ENCODE data around the gene CAMK1G. TPM values are rescaled to one million over a fixed set of nuclear protein-coding genes. Genes with fewer than 3 reads are reported as not detected.

The CAMK1G gene
- total and polyA plus RNA-seq, 12 donors: 0.11 to 0.71 (median 0.21) TPM; not detected in 9

GRCh38 chr1:209552406-209553264, 30.9 kb upstream of the CAMK1G start:
- TF ChIP-seq CTCF (IDR thresholded peaks at IDR 0.05): no peak
- Histone ChIP-seq H3K27me3 (peaks cover 0 to 21% (median 8%) of the 10 kb centered on the region in 7 donors), H3K4me3 (no peak overlapping the region), H3K9me3 (no peaks in the 10 kb centered on the region), H3K4me1 (no peaks in the 10 kb centered on the region), H3K36me3 (no peaks in the 10 kb centered on the region), H3K27ac (no peak overlapping the region)
- whole genome bisulfite sequencing, 2 donors: 41 to 43% methylated on average over 5 of the region's 5 CpGs
- no peak for ATAC-seq
- DNase-seq: no peak
- intact Hi-C loops (cut with DNase I): no loop called here

- ATAC-seq (no peak), DNase-seq (no peak)
- Histone ChIP-seq H3K27ac (no peak overlapping the region), H3K36me3 (no peaks in the 10 kb centered on the region), H3K4me3 (no peak overlapping the region), H3K27me3 (peaks cover 0 to 10% (median 6%) of the 10 kb centered on the region in 7 donors), H3K9me3 (no peaks in the 10 kb centered on the region), H3K4me1 (no peaks in the 10 kb centered on the region)
- 93 to 94% methylated on average over 9 of the region's 9 CpGs for WGBS, 2 donors
- intact Hi-C loops (cut with DNase I): no loop called here
- TF ChIP-seq CTCF (IDR thresholded peaks at IDR 0.05): no peak
These were observed 28.5 kb upstream of the CAMK1G start for GRCh38 chr1:209554761-209555611.

GRCh38 chr1:209556162-209556690, 27.3 kb upstream of the CAMK1G start:
- peaks cover 0 to 7% (median 3%) of the 10 kb centered on the region in 7 donors for H3K27me3 ChIP-seq
- no peaks in the 10 kb centered on the region for H3K9me3 ChIP-seq
- H3K4me1 ChIP-seq: no peaks in the 10 kb centered on the region
- ATAC-seq (no peak), DNase-seq (no peak)
- no peak for TF ChIP-seq CTCF (IDR thresholded peaks at IDR 0.05)
- H3K4me3 ChIP-seq: no peak overlapping the region
- WGBS, 2 donors: 51 to 54% methylated on average over 1 of the region's 1 CpG
- intact Hi-C loops (cut with DNase I): no loop called here
- no peak overlapping the region for H3K27ac ChIP-seq
- no peaks in the 10 kb centered on the region for H3K36me3 ChIP-seq

- H3K9me3 ChIP-seq: no peaks in the 10 kb centered on the region
- no peaks in the 10 kb centered on the region for H3K36me3 ChIP-seq
- H3K4me1 ChIP-seq: no peaks in the 10 kb centered on the region
- DNase-seq (no peak), ATAC-seq (no peak)
- peaks cover 0 to 3% (median 0%) of the 10 kb centered on the region in 7 donors for H3K27me3 ChIP-seq
- TF ChIP-seq CTCF (IDR thresholded peaks at IDR 0.05): no peak
- no peak overlapping the region for H3K27ac ChIP-seq
- intact Hi-C loops (cut with DNase I): no loop called here
- H3K4me3 ChIP-seq: no peak overlapping the region
These were observed 26.3 kb upstream of the CAMK1G start for GRCh38 chr1:209557221-209557620.

Data from heart right ventricle (tissue), 16 donors.